NOMO-1 treated with DMSO at 0.1 percent for 48 hours (cell line): ENCODE measurements around the gene ALDH16A1.
"Not testable (repeated sequence)": the region's sequence is repeated elsewhere in the genome, so short reads cannot be mapped to it uniquely, and the experiment has no call there.

ENCODE experiments used
- DNase-seq: peaks from one replicate; lab custom pipeline; 2025; ENCODE audit not compliant: unreplicated experiment; lab: John Stamatoyannopoulos, UW

Gene ALDH16A1

DNA sequence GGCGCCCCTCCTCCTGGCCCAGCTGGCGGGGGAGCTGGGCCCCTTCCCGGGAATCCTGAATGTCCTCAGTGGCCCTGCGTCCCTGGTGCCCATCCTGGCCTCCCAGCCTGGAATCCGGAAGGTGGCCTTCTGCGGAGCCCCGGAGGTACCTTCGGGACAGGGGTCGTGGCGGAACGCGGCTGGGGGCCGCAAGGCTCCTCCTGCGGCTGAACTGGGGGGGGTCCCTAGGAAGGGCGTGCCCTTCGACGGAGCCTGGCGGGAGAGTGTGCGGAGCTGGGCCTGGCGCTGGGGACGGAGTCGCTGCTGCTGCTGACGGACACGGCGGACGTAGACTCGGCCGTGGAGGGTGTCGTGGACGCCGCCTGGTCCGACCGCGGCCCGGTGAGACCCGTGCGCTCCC lies 8.6 kb downstream of the ALDH16A1 start:
- DNase-seq, result no peak

DNA sequence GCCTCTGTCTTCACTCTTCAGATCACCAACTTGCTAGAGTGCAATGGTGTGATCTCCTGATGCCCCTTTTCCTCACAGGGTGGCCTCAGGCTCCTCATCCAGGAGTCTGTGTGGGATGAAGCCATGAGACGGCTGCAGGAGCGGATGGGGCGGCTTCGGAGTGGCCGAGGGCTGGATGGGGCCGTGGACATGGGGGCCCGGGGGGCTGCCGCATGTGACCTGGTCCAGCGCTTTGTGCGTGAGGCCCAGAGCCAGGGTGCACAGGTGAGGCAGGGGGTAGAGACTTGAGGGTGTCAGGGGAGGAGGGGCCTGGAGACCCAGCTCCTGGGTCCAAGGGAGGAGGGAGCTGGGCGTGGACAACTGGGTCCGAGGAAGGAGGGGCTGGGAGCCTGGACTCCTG lies 9.5 kb downstream of the ALDH16A1 start:
- no peak for DNase-seq

DNA sequence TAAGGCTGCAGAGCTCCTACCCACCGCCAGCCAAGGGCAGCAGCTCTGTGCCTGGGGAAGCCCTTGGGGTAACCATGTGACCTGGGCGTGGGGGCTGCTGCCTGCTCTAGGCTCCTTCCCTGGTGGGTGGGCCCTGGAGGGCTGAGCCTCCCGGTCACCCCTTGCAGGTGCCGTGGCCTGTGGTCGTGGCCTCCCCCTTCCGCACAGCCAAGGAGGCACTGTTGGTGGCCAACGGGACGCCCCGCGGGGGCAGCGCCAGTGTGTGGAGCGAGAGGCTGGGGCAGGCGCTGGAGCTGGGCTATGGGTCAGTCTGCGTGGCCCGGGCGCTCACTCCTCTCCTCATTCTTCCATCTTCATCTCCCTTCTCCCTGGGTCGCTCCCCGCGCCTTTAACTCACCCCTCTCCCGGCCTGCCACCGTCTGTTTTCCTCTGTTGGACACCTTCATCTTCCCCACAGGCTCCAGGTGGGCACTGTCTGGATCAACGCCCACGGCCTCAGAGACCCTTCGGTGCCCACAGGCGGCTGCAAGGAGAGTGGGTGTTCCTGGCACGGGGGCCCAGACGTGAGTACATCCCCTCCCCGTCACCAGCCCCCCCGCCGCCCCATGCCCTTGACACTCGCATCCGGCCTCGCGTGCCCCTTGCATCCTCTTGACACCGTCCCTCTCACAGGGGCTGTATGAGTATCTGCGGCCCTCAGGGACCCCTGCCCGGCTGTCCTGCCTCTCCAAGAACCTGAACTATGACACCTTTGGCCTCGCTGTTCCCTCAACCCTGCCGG lies 11.1 kb downstream of the ALDH16A1 start:
- DNase-seq, result no peak

DNA sequence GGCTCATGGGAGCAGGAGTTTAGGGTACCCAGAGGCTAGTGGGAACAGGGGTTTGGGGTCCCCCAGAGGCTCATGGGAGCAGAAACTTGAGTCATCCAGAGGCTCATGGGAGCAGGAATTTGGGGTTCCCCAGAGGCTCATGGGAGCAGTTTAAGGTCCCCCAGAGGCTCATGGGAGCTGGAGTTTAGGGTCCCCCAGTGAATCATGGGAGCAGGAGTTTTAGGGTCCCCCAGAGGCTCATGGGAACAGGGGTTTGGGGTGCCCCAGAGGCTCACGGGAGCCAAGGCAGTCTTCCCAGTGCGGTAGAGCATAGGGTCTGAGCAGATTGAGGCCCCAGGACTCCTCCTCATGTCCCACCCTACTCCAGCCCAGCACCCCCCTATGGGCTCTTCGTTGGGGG lies 12.3 kb downstream of the ALDH16A1 start:
- no peak for DNase-seq

DNA sequence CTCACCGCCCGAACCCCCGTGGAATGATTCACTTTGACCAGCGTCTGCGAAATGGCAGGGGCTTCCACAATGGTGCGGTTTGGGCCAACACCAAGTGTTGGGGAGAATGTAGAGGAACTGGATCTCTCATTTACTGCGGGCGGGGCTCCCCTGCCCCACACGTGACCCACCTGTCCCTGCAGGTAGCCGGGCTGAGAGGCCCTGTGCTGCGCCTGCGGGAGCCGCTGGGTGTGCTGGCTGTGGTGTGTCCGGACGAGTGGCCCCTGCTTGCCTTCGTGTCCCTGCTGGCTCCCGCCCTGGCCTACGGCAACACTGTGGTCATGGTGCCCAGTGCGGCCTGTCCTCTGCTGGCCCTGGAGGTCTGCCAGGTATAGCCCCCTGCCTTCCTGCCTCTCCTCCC lies 15.2 kb downstream of the ALDH16A1 start:
- DNase-seq, result no peak

DNA sequence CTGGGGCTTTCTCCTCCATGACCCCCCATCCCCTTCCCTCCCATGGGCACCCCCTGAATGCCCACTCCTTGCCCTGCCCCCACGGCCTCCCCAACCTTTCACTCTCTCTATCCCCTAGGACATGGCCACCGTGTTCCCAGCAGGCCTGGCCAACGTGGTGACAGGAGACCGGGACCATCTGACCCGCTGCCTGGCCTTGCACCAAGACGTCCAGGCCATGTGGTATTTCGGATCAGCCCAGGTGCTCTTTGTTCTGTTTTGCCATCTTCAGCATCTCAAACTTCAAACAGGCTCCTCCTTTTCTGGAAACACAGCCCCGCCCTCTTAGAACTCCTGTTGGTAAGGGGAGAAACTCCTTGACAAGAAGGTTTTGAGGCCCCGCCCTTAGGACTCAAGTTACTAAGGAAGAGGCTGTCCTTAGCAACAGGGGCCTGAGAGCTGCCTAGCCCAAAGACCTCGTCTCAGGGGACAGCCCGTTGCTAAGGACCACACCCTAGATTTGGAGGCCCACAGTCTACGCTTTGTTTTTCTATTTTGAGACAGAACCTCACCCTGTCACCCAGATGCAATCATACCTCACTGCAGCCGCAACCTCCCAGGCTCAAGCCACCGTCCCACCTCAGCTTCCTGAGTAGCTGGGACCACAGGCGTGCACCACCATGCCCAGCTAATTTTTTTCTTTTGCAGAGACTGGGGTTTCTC lies 15.9 kb downstream of the ALDH16A1 start:
- DNase-seq, result peak; percentile 78

DNA sequence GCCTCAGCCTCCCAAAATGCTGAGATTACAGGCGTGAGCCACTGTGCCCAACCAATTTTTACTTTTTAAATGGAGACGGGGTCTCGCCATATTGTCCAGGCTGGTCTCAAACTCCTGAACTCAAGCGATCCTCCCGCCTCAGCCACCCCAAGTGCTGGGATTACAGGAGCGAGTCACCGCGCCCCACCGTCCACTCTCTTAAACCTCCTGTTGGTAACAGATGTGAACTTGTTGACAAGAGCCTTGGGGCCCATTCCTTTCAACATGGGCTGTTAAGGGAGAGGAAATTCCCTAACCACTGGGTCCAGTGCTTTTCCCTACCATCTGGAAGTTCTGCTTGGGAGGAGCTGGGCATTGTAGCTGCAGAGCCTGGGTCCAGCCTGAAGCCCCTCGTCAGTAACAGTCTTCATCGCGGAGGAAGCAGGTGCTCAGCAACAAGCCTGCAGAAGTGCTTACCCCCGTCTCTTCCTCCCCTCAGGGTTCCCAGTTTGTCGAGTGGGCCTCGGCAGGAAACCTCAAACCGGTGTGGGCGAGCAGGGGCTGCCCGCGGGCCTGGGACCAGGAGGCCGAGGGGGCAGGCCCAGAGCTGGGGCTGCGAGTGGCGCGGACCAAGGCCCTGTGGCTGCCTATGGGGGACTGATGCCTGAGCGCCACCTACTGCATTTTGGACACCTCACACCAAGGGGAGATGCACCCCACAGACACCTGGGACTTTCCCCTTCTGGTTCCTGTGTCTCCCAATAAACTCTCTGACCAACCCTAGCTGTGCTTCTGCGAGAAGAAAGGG lies 17.0 kb downstream of the ALDH16A1 start:
- DNase-seq, result no peak

DNA sequence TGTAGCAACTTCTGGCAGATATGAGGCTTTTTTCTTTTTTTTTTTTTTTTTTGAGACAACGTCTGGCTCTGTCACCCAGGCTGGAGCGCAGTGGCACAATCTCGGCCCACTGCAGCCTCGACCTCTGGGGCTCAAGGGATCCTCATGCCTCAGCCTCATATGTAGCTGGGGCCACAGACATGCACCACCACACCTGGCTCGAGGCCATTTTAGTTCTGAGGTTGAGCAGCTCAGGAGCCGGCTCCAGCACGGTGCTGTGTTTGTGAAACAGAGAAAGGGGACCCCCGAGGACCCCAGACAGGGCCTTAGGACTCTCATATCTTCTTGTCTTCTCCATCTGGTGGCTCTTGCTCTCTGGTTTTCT lies 17.6 kb downstream of the ALDH16A1 start:
- DNase-seq, result no peak

DNA sequence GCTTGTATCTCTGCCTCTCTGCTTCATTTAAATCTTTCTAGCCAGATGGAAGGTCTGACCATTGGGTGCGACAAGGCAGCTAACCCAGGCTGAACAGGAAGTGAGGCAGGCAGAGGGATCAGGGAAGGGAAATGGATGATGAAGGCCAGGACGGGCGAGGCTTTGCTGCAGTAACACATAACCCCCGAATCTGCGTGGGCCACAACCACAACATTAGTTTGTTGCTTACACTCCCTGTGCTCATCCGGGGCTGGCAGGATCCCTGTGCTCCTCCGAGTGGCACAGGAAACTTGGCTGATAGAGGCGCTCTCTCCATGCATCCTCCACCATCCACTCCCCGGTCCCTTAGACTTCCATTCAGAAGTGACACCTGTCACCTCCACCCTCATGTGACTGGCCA lies 19.9 kb downstream of the ALDH16A1 start:
- DNase-seq, result no peak

DNA sequence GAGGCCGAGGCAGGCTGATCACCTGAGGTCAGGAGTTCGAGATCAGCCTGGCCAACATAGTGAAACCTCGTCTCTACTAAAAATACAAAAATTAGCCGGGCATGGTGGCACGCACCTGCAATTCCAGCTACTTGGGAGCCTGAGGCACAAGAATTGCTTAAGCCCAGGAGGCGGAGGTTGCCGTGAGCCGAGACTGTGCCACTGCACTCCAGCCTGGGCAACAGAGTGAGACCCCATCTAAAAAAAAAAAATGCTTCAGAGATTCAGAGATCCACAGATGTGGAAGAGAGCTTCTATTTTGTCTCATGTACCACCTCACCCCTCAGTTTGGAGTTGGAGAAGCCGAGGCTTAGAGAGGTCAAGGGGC lies 20.5 kb downstream of the ALDH16A1 start:
- DNase-seq, result not testable (repeated sequence)

DNA sequence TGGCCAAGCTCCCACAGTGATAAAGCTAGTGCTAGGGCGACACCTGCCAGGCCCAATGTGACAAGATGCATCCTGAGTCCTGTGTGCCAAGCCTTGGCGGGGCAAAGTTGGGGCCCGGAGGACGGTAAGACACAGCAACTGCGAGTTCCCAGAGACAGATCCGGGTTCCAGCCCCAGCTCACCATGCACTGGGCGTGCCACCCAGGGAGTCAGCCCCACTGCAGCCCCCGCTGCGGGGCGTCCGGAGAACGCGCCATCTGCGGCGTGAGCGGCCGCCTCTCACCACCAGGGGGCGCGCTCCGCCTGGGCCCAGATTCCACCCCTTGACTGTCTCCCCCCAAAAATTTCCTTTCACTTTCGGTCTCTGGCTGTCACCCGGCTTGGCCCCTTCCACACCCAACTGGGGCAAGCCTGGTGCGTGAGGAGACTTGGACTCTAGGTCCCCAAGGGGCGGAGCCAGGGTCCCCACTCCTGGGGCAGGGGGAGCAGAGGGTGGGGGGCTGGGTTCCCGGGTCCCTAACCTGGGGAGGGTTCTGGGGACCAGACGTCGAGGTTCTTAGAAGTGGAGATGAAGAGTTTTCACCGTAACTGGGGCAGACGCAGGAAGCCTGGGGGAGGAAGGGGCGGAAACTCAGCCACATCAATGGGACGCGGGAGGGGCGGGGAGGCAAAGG lies 21.0 kb downstream of the ALDH16A1 start, which contains the start of gene FLT3LG:
FLT3LG (plus strand) TSS at position 348 of the 674 bp plus-strand sequence. CDS start 425 bp downstream, outside the sequence.
- peak; percentile 77 for DNase-seq

DNA sequence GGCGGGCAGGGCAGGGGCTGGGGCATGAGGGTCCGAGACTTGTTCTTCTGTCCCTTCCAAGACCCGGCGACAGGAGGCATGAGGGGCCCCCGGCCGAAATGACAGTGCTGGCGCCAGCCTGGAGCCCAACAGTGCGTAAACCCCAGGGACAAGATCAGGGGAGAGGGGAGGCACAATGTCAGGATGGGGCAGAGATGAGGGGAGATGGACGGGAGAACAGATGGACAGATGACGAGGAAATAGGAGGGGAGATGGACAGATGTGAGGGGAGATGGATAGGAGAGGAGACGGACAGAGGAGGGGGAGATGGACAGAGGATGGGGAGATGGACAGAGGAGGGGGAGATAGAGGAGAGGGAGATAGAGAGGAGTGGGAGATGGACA lies 21.5 kb downstream of the ALDH16A1 start:
- no peak for DNase-seq

DNA sequence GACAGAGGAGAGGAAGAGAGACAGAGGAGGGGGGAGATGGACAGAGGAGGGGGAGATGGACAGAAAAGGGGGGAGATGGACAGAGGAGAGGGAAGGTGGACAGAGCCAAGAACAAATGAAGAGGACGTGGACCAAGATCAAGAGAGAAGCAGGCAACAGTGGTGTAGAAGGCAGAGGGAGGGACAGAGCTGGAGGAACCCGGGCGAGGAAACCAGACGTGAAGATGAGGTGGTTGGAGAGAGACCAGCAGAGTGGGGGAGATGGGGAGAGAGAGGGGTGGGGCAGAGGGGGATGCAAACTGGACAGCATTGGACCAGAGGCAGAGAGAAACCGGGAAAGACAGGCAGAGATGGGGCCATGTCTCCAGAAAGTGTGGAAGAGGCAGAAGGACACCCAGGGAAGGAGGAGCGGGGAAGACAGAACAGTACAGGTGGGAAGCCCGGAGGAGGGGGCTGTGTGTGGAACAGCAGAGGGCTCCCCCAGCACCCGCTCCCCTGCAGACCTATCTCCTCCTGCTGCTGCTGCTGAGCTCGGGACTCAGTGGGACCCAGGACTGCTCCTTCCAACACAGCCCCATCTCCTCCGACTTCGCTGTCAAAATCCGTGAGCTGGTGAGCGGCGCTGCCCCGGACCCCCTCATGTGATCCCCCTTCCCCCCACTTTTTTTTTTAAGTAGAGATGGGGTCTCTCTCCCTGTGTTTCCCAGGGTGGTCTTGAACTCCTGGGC lies 22.3 kb downstream of the ALDH16A1 start:
- no peak for DNase-seq

DNA sequence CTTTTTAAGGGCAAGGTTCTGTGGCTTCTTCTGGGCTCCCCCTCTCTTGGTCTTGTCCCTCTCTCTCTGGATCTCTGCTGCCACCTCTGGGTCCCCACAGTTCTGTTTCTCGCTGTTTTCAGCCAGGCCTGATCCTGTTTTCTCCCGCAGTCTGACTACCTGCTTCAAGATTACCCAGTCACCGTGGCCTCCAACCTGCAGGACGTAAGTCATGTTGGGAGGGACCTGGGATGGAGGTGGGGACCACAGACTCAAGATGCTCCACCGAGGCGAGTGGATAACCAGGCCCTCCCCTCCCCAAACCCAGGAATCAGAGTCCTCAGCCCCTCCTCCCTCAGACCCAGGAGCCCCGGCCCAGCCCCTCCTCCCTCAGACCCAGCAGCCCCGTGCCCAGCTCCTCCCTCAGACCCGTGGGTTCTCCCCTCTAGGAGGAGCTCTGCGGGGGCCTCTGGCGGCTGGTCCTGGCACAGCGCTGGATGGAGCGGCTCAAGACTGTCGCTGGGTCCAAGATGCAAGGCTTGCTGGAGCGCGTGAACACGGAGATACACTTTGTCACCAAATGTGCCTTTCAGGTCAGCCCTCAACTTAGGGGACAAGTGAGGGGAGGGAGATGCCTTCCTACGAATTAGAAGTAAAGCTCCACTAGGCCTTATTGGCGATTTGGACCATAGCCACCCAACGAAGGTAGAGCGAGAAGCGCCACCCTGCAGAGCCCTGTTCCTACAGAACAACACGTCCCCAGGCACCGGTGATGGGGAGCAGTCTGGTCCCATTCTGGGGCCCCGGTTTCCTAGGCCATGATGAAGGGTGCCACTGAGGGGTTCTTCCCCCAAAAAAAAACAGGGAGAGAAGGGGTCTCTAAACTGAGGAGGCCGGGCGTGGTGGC lies 23.2 kb downstream of the ALDH16A1 start:
- DNase-seq, result no peak

DNA sequence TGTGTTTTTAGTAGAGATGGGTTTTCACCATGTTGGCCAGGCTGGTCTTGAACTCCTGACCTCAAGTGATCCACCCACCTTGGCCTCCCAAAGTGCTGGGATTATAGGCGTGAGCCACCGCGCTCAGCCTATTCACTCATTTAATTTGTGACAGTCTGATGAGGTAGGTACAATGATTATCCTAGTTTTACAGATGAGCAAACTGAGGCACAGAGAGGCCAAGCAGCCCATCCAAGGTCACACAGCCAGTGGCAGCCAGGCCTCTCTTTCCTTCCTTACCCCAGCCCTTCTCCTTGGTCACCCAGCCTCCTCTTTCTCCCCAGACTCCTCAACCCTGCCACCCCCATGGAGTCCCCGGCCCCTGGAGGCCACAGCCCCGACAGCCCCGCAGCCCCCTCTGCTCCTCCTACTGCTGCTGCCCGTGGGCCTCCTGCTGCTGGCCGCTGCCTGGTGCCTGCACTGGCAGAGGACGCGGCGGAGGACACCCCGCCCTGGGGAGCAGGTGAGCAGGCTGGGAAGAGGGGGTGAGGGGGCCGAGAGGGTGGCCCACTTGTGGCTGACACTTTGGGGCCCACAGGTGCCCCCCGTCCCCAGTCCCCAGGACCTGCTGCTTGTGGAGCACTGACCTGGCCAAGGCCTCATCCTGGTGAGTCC lies 27.1 kb downstream of the ALDH16A1 start:
- DNase-seq, result no peak

DNA sequence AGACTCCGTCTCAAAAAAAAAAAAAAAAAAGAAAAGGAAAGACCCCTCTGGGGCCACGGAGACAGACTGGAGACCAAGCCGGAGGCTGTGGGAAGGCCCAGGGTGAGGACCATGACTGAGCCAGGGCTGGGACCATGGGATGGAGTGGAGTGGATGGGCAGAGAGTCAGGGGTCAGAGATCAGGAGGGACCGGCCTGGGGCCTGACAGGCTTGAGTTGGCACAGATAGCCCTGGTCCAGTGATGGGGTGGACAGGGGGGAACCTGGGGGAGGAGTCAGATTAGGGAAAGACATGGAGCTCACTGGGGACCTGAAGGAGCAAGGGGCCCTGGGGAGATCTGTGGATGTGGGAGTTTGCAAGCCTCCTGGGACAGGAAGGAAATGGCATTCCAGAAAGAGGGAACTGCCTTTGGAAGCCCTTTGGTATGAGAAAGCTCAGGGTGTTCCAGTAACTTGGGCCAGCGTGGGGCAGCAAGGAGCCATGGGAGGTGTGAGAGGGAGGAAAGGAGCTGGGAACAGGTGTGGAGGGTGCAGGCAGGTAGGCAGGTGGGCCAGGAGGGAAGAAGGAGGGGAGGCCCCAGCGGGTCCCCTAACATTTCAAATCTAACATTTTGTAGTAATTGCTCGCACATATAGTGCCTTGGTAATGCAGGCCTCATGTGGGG lies 28.1 kb downstream of the ALDH16A1 start:
- no peak for DNase-seq

DNA sequence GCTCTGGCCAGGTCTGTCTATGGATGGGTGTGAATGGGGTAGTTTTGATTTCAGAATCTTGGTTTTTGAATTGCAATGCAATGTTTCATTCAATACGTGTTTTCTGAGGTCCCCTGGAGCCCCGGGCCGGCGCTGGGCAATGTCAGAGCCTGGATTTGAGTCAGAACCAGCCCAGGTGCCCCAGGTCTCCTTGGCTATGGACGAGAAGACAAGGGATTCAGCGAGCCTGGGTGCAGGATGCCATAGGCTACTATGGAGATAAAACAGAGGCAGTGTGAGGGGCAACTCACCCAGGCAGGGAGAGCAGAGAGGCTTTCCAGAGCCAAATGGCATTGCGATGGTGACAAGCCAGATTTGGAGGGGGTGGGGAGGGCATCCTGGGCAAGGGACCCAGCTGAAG lies 33.2 kb downstream of the ALDH16A1 start:
- no peak for DNase-seq

DNA sequence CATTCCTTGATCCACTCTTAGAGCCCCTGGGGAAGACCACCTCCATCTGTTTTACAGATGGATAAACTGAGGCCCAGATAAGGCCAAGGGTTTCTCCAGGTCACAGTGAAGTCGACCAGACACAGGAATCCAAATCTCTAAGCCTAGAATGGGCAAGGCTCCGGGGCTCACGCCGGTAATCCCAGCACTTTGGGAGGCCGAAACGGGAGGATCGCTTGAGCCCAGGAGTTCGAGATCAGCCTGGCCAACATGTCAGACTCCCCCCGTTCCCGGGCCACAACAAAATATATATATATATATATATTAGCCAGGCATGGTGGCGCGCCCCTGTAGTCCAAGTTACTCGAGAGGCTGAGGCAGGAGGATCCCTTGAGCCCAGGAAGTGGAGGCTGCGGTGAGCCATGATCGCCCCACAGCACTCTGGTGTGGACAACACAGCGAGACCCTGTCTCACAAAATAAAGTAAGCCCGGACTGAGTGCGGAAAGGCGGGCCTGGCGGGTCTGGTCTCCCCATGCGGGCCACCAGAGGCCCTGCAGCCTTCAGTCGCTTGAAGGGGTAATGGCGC lies 33.8 kb downstream of the ALDH16A1 start:
- DNase-seq, result no peak
